Fibroblast of skin of back (primary cell): ENCODE measurements around the gene LRRC28.

ENCODE experiments used
- DNase-seq: peaks from one replicate; pipeline ENCODE4 v3.0.0-alpha.2; 2013

Gene LRRC28

GRCh38 chr15:99307735-99308134, 56.5 kb downstream of the LRRC28 start:
- DNase-seq = peak; percentile 32

GRCh38 chr15:99310745-99311144, 59.5 kb downstream of the LRRC28 start:
- DNase-seq = no peak

GRCh38 chr15:99312228-99312627, 60.9 kb downstream of the LRRC28 start:
- DNase-seq = no peak

DNA sequence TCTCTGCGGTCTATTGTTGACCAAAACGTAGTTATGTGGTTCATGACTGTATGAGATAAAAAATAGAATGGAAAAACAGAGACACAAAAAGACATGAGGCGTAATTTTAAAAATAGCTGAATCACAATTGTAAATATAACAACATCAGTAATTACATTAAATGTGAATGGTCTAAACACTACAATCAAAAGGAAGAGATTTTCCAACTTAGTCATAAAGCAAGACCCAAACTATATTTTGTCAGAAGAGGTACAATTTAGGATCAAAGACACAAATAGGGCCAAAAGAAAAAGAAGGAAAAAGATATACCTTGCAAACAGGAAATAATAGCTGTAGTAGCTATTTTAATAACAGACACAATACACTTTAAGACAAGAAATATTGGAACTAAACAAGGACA, 61.5 kb downstream of the LRRC28 start:
- no peak for DNase-seq

- DNase-seq = no peak
Measured at GRCh38 chr15:99315636-99316035, 64.4 kb downstream of the LRRC28 start.

- DNase-seq = peak; percentile 34
Measured at GRCh38 chr15:99320374-99321215, 69.3 kb downstream of the LRRC28 start.

DNA sequence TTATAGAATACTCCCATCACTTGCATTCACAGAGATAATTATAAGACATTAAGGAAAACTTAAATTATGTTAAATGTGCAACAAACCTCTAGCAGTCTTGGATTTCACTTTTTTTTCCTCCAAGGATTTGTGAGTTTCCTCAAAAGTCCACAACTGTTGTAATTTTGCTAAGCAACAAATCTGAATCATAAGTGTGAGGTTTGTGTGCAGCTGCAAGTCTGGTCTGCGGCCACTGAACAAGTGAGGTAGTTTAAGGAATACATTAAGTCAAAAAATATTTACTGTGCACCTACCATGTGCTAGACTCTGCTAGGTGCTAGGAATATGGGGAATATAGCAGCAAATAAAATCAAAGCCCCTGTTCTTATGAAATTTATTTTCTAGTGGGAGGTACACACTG, 70.2 kb downstream of the LRRC28 start:
- DNase-seq = no peak

DNA sequence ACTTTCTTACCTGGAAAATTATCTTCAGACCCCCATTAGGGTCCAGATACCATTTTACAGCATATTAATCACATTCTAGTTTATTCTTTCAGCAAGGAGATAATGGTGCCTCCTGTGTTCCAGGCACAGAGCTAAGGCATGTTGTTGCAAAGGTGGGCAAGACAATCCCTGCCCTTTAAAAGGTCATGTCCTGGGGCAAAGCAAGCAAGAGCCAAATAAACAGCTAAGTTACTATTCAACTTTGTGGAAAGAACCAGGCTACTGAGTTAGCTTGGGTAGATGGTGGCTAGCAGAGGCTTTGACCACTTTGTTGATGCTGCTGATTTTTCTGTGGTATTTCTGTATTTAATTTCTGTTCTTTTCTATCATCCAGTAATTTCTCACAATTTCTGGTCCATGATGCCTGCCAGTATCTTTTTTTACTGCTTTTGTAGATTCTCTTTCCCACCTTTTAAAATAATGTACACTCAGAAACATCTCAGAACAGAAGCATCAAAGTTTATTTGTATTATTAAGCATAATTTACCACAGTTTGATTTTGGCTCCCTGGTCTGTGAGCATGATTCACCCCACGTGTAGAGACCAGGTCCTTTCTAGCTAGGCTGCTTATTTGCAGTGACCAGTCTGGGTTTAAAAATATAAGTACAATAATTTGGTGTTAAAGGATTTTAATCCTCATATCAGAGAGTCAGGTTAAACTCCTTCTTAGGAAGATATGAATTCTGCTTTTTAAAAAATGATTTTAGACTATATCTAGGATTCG, 71.5 kb downstream of the LRRC28 start:
- peak; percentile 33 for DNase-seq

DNA sequence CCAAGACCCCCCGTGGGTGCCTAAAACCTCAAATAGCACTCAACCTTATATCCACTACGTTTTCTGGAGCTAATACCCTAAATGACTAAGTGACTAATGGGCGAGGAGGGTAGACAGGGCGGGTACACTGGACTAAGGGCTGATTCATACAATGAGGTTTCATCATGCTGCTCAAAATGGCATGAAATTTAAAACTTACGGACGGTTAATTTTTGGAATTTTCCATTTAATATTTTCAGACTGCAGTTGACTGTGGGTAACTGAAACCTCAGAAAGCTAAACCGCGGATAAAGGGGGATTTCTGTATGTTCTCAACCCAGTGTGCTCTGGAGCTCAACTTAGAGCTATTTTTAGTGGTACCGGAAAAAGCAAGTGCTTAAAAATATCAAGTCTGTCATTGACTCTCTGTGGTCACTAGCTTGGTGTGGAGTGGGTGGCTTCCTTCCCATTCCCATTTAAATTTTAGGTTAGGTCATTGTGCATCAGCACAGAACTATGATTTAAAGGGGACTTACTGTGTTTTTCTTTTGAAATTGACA, 72.9 kb downstream of the LRRC28 start:
- peak; percentile 97 for DNase-seq

- no peak for DNase-seq
Measured at GRCh38 chr15:99324700-99325099, 73.4 kb downstream of the LRRC28 start.

GRCh38 chr15:99326235-99326634, 75.0 kb downstream of the LRRC28 start:
- no peak for DNase-seq

DNA sequence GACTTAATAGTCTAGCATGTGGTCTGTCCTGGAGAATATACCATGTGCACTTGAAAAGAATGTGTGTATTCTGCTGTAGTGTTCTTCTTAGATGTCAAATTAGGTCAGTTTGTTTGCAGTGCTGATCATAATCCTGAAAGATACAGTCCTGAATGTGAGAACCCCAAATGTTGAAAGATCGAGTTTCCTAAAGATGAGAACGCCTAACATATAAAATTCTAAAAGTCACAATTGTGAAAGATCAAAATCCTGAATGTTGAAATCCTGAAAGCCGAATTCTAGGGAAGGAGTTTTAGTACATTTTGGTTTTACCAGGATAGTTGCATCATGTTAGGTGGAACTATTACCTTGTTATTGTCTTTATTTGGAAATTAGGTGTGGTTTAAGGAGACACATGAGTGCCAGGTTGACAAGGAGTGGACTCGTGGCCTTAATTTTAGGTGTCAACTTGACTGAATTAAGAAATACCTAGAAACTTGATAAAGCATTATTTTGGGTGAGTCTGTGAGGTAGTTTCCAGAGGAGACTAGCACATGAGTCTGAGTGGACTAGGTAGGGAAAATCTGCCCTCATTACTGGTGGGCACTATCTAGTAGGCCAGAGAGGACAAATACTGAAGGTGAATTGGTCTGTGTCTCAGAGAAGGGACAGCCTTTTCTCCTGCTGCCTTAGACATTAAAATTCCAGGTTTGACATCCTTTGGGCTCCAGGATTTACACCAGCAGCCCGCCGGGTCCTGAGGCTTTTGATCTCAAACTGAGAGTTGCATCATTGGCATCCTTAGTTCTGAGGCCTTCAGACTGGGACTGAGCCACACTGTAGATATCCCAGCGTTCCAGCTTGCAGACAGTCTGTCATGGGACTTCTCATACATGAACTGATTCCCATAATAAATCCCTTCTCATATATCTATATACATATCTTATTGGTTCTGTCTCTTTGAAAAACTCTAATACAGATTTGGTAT, 77.1 kb downstream of the LRRC28 start:
- no peak for DNase-seq

- DNase-seq = peak; percentile 84
Measured at GRCh38 chr15:99331381-99331780, 80.1 kb downstream of the LRRC28 start.

DNA sequence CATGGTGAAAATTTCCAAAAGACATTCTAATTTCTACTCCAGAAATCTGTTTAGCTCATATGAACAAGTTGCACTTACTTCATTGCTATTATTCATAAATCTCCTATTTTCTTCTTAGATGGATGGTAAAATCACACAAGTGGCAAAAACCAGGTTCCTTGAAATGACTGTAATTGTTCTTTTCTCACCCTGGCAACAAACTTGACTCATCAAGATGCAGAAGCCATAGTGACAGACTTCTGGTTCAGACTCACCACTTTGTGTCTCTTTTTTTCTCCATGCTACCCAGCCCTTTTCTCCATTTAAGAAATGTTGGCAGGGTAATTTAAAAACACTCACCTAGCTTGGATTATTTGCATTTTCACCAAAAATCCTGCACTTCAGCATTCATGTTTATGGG, 82.1 kb downstream of the LRRC28 start:
- no peak for DNase-seq

GRCh38 chr15:99333981-99334380, 82.7 kb downstream of the LRRC28 start:
- DNase-seq = no peak

DNA sequence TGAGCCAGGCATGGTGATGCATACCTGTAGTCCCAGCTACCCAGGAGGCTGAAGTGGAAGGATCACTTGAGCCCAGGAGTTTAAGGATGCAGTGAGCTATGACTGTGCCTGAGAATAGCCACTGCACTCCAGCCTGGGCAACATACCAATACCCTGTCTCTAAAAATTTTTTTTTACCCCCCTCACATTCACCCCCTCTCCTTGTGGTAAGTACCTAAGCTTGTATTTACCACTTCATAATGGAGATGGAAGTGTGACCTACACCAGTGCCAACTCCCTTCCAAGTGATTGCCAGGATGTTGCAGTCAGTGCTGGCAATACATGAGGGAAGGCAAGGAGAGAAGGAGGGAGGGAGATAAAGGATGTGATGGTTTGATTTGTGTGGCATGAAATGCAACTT, 84.2 kb downstream of the LRRC28 start:
- no peak for DNase-seq

DNA sequence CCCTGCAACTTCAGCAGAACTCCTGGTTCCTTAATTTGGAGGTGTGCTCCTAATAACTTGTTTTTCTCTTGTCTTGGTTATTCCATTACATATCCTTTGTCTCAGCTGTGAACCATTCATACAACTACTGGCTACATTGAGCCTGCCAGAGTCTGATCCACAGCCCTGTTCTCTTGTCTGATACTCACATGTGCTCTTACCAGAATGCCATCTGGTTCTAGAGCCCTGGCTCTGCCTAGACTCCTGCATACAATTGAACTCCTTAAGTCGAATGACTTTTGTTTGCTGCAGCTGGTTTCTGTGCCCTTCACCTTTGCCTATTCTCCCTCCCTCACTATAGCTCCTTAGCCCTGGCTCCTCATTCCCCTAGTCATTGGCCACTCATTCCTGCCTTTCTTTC, 85.5 kb downstream of the LRRC28 start:
- no peak for DNase-seq

GRCh38 chr15:99340347-99340746, 89.1 kb downstream of the LRRC28 start:
- no peak for DNase-seq

GRCh38 chr15:99341786-99342185, 90.5 kb downstream of the LRRC28 start:
- DNase-seq = peak; percentile 29

- DNase-seq = no peak
Measured at GRCh38 chr15:99343208-99343607, 91.9 kb downstream of the LRRC28 start.

DNA sequence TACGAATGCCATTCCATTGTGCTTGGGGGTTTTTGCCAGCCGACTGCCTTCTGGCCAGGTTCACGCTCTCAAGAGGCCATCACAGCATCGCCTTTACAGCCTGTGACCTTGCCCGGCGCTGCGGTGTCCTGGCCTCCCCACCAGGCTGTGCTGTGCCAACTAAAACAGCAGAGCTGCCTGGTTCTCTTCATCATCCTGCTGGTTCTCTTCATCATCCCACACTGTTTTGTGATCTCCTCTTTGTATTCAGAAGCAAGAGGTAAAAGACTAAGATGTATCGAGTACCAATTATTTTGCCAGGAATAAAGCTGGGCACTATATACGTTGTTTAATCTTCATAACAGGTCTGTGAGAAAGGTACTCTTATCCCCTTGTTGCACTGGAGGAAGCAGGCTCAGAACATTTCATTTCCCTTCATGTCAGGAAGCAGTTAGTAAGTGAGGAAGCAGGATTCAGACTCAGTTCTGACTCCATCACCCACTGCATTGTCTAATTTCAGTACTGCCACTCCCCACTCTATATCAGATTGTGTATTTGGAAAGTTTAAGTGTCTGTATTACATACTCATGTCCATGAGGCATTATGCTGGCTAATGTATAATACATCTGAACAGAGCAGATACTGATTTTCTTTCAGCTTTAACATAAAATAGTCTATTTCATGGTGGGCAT, 92.7 kb downstream of the LRRC28 start:
- DNase-seq = no peak

DNA sequence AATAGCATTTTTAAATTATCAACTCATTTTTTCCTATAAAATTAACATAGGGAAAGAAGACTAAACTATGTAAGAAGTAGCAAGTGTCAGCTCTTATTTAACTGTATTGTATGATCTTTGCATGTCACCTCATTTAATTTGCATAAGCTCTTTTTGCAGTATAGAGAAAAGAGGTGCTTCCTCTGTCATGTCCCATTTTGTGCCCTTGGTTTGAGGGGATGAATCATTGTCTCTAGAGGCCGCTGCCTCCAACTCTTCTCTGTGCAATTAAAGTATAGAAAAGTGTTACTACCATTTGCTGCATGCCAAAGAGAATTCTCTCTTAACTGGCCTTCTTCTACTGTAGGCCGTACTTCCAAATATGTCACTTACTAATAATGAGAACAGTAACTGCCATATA, 93.4 kb downstream of the LRRC28 start:
- DNase-seq = no peak
